Activated T-cell treated with anti-CD3 and anti-CD28 coated beads, Interleukin-2, amount 50 U/mL, for 4 hours (primary cell): ENCODE measurements around the gene ZBTB46. TPM values are rescaled to one million over a fixed set of nuclear protein-coding genes. Genes with fewer than 3 reads are reported as not detected.
"Not testable (repeated sequence)": the region's sequence is repeated elsewhere in the genome, so short reads cannot be mapped to it uniquely, and the experiment has no call there.

ENCODE experiments used
- ATAC-seq, 2 donors: fragments of 200-7000 bp; cut with Tn5 transposase; one replicate each; pipeline ENCODE4 v1.10.0; 2021
- DNase-seq: peaks from one replicate; pipeline ENCODE4 v3.0.0-alpha.2; 2020
- H3K27me3 Mint-ChIP-seq: one replicate; pipeline ENCODE4 v1.8.0; 2021; ENCODE audit warnings: low read depth, mixed read lengths
- H3K36me3 Mint-ChIP-seq: one replicate; pipeline ENCODE4 v1.8.0; 2022; ENCODE audit warnings: mixed read lengths; ENCODE audit not compliant: insufficient read depth
- H3K4me1 Mint-ChIP-seq: one replicate; pipeline ENCODE4 v1.8.0; 2021; ENCODE audit warnings: low read depth, mixed read lengths
- H3K4me3 Mint-ChIP-seq: one replicate; pipeline ENCODE4 v1.8.0; 2021; ENCODE audit warnings: mild to moderate bottlenecking, moderate library complexity, mixed read lengths
- H3K9me3 Mint-ChIP-seq: one replicate; pipeline ENCODE4 v1.8.0; 2021; ENCODE audit warnings: mixed read lengths
- total RNA-seq, 3 donors: library from RNA; stranded (reverse); gene quantifications; one replicate each; pipeline ENCODE4 v1.2.1, GENCODE V29; 2021

The ZBTB46 gene, protein sequence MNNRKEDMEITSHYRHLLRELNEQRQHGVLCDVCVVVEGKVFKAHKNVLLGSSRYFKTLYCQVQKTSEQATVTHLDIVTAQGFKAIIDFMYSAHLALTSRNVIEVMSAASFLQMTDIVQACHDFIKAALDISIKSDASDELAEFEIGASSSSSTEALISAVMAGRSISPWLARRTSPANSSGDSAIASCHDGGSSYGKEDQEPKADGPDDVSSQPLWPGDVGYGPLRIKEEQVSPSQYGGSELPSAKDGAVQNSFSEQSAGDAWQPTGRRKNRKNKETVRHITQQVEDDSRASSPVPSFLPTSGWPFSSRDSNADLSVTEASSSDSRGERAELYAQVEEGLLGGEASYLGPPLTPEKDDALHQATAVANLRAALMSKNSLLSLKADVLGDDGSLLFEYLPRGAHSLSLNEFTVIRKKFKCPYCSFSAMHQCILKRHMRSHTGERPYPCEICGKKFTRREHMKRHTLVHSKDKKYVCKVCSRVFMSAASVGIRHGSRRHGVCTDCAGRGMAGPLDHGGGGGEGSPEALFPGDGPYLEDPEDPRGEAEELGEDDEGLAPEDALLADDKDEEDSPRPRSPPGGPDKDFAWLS
- total RNA-seq, result 1 to 10 TPM in 2 of 3 donors, under 1 TPM in 1; 0.89 to 3.8 (median 2.2) TPM

- Mint-ChIP-seq H3K27me3 (peaks cover 44% of the 10 kb centered on the region), H3K4me3 (peak within 1 kb of the TSS; percentile 86), H3K36me3 (no peaks in the 10 kb centered on the region), H3K9me3 (no peaks in the 10 kb centered on the region), H3K4me1 (peaks cover 13% of the 10 kb centered on the region)
- ATAC-seq (peak; percentile 26 to 32), DNase-seq (no peak)
These were observed at the start of gene ZBTB46 for GRCh38 chr20:63830841-63831588. ZBTB46 (minus strand) TSS chr20:63831264; CDS start chr20:63790757, 40,507 bp downstream.

DNA sequence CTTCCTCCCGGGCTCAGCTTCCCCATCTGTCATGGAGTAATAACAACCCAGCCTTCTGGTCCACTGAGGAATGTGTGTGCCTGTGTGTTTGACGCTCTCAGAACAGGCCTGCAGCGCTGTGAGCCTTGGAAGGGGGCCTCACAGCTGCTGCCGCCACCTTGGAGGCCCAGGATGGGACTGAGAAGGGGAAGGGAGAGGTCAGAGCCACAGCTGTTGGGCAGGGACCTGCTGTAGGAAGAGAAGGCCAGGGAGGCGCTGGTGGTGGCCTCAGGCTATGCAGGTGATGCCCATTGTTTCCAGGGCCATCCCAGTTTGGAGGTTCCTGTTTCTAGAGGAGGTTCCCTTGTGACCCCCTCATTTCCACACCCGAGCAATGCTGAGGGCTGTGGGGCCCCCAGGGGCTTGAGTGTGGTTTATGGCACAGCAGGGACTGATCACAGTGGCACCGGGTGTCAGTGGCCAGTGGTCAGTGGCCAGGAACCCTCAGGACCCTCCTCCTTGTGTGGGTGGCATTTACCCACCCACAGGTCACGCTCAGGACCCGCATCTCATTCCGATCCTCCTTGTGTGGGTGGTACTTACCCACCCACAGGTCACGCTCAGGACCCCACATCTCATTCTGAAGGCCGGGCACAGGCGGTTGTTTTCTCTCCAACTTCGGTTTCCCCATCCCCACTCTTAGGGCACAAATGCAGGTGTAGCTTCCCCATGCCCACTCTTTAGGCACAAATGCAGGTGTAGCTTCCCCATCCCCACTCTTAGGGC lies 48.0 kb upstream of the ZBTB46 start:
- no peak for DNase-seq
- no peak overlapping the region for H3K4me3 Mint-ChIP-seq
- H3K27me3 Mint-ChIP-seq, result no peaks in the 10 kb centered on the region
- ATAC-seq, result no peak
- H3K9me3 Mint-ChIP-seq, result no peaks in the 10 kb centered on the region
- peaks cover 21% of the 10 kb centered on the region for H3K36me3 Mint-ChIP-seq
- H3K4me1 Mint-ChIP-seq, result no peaks in the 10 kb centered on the region

DNA sequence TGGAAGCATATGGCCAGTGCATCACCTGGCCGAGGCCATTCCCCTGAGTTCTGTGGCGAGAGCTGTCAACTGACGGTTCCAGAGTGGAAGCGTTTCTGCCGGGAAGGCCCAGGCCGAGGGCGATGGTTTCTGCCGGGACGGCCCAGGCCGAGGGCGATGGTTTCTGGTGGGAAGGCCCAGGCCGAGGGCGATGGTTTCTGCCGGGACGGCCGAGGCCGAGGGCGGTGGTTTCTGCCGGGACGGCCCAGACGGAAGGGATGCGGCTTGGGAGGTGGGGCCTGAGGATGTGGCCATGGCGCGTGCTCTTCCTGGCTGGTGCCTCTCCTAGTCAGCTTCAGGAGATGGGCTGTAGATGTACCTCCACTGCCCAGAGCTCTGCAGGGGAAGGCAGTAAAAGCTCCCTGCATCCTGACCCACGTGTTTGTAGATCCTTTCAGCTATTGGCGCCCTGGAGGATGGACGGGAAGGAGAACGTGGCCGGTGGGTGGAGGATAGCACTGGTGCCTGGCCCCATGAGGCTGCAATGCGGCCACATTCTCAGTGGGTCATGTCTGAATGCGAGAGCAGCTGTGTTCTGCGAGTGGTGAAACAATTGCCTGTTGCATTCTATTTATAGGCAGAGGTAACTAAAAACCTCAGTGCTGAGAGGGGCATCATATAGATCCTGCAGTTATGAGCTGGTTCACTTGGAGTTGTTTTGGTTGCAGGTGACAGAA lies 46.8 kb upstream of the ZBTB46 start:
- Mint-ChIP-seq H3K9me3 (no peaks in the 10 kb centered on the region), H3K4me3 (no peak overlapping the region), H3K36me3 (peaks cover 23% of the 10 kb centered on the region), H3K4me1 (peaks cover 8% of the 10 kb centered on the region), H3K27me3 (no peaks in the 10 kb centered on the region)
- DNase-seq (no peak), ATAC-seq (no peak)

DNA sequence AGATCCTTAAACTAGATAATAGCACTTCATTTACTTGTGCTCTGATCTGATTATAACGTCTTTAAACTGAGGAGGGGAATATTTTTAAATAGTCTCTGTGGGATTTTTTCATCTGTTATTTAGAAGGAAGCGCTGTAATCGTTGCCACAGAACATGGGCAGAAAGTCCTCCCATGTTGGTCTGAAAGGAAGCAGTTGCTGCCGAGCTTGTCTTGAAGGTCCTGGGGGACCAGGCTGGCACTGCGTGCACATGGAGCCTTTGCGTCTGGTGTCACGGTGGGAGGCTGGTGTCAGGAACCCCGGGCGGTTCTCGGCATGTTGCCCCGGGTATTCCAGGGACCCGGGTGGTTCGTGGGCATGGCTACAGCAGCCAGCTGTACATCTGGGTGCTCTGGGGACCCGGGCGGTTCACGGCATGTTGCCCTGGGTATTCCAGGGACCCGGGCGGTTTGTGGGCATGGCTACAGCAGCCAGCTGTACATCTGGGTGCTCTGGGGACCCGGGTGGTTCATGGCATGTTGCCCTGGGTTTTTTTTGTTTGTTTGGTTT lies 45.5 kb upstream of the ZBTB46 start:
- H3K36me3 Mint-ChIP-seq, result peaks cover 25% of the 10 kb centered on the region
- H3K9me3 Mint-ChIP-seq, result no peaks in the 10 kb centered on the region
- no peaks in the 10 kb centered on the region for H3K27me3 Mint-ChIP-seq
- peaks cover 11% of the 10 kb centered on the region for H3K4me1 Mint-ChIP-seq
- ATAC-seq, result no peak
- H3K4me3 Mint-ChIP-seq, result no peak overlapping the region
- DNase-seq, result no peak

DNA sequence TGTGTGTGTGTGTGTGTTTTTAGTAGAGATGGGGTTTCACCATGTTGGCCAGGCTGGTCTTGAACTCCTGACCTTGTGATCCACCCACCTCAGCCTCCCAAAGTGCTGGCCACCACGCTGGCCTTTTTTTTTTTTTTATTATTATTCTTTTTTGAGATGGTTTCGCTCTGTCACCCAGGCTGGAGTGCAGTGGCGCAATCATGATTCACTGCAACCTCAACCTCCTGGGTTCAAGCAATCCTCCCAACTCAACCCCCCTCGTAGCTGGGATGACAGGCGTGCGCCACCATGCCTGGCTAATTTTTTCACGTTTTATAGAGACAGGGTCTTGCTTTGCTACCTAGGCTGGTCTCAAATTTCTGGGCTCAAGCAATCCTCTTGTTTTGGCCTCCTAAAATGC lies 43.2 kb upstream of the ZBTB46 start:
- H3K4me1 Mint-ChIP-seq, result peaks cover 11% of the 10 kb centered on the region
- not testable (repeated sequence) for H3K27me3 Mint-ChIP-seq

GRCh38 chr20:63873477-63873971 lies 42.5 kb upstream of the ZBTB46 start:
- peaks cover 11% of the 10 kb centered on the region for H3K4me1 Mint-ChIP-seq
- no peak for DNase-seq
- ATAC-seq, result peak; percentile 97 to 99
- H3K9me3 Mint-ChIP-seq, result no peaks in the 10 kb centered on the region
- H3K36me3 Mint-ChIP-seq, result peaks cover 28% of the 10 kb centered on the region
- H3K4me3 Mint-ChIP-seq, result peak overlapping the region; percentile 45
- H3K27me3 Mint-ChIP-seq, result no peaks in the 10 kb centered on the region

More for the DNA sequence above, 43.2 kb upstream of the ZBTB46 start:
- peaks cover 28% of the 10 kb centered on the region for H3K36me3 Mint-ChIP-seq
- H3K9me3 Mint-ChIP-seq, ATAC-seq, H3K4me3 Mint-ChIP-seq, DNase-seq: not testable (repeated sequence)

- DNase-seq, result no peak
These were observed 37.2 kb upstream of the ZBTB46 start for GRCh38 chr20:63868264-63868663.

GRCh38 chr20:63867042-63867441 lies 36.0 kb upstream of the ZBTB46 start:
- Mint-ChIP-seq H3K4me1 (peaks cover 23% of the 10 kb centered on the region), H3K4me3 (peak overlapping the region; percentile 88), H3K36me3 (peaks cover 16% of the 10 kb centered on the region)
- not testable (repeated sequence) for DNase-seq, H3K27me3 Mint-ChIP-seq, H3K9me3 Mint-ChIP-seq, ATAC-seq

More at GRCh38 chr20:63868264-63868663, 37.2 kb upstream of the ZBTB46 start:
- Mint-ChIP-seq H3K4me1 (peaks cover 26% of the 10 kb centered on the region), H3K36me3 (peaks cover 15% of the 10 kb centered on the region), H3K9me3 (no peaks in the 10 kb centered on the region), H3K4me3 (no peak overlapping the region), H3K27me3 (no peaks in the 10 kb centered on the region)
- ATAC-seq, result no peak

DNA sequence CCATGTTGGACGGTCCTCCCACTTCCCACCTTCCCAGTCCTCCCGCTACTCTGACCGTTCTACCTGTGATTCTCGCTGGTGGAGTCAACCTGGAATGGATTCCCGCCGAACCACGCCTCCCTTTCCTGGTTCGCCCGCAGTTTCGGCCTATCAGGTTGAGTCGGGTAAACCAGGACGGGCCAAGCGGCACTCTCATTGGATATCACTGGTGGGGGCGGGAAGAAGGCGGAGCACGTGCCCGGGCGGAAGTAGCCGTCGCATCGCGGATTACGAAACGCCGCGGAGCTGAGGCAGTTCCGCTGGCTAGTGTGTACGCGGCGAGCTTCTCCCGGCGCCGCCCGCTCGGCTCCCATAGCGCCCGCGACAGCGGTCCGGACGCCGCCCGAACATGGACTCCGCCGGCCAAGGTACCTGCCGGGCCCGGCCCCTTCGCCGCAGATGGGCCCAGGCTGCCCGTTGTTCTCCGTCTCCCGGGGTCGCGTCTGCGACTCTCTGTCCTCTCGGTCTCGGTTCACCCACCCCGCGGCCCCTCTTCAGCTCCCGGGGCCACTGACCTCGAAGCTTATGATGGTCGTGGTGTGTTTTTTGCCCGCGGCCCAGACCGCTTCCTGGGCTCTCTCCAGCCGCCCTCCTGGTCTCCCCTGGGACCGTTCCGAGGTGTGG lies 34.0 kb upstream of the ZBTB46 start, which contains the start of gene TPD52L2:
Gene TPD52L2 (plus strand): TSS at position 293 of the 663 bp plus-strand sequence. CDS start 96 bp downstream, at position 389.
- Mint-ChIP-seq H3K9me3 (no peaks in the 10 kb centered on the region), H3K4me1 (peaks cover 23% of the 10 kb centered on the region), H3K36me3 (peaks cover 20% of the 10 kb centered on the region), H3K27me3 (no peaks in the 10 kb centered on the region), H3K4me3 (peak within 1 kb of the TSS; percentile 88)
- ATAC-seq (peak; percentile 85 to 88), DNase-seq (peak; percentile 96)

DNA sequence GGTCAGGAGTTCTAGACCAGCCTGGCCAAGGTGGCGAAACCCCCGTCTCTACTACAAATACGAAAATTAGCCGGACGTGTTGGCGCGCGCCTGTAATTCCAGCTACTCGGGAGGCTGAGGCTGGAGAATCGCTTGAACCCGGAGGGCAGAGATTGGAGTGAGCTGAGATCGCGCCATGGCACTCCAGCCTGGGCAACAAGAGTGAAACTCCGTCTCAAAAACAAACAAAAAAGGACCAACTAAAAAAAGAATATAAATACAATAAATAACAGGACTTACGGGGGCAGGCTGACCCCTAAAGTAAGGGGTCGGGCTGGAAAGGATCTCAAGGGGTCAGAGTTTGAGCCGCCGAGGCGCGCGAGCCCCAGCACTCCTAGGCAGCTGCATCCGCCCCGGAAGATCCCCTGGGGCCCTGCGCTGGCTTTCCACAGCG lies 33.5 kb upstream of the ZBTB46 start:
- ATAC-seq, result no peak
- no peaks in the 10 kb centered on the region for H3K27me3 Mint-ChIP-seq
- peaks cover 23% of the 10 kb centered on the region for H3K4me1 Mint-ChIP-seq
- H3K36me3 Mint-ChIP-seq, result peaks cover 19% of the 10 kb centered on the region
- DNase-seq, result no peak
- peak overlapping the region; percentile 88 for H3K4me3 Mint-ChIP-seq
- H3K9me3 Mint-ChIP-seq, result no peaks in the 10 kb centered on the region

DNA sequence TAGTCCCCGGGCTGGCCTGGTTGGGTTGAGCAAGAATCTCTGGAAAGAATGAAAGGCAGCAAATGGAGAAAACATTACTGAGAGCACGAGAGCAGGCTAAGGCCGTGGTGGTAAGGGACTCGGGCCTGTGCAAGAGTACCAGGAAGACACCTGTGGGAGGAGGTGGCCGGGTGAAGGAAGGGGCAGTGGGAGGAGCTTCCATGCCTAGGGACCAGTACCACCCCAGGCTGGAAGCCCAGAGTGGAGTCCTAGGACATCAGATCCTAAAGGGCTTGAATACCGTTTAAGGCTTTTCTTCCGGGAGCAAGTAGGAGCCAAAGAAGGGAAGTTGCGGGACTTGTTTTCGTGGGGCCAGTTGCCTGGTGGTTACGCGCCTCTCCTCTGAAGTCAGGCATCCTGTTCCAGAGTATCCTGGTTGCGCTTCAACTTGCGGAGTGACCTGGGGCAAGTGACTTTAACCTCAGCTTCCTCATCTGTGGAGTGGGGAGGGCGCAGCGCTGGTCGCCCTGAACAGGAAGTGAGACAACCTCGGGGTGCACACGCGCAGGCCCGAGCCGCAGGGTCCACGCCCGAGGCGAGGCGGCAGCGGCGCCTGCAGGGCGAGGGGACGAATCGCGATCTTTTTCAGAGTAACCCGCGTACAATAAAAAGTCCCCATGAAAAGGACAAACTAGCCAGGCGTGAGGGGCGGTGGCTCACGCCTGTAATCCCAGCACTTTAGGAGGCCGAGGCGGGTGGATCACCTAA lies 32.9 kb upstream of the ZBTB46 start:
- H3K36me3 Mint-ChIP-seq, result peaks cover 17% of the 10 kb centered on the region
- H3K4me3 Mint-ChIP-seq, result peak overlapping the region; percentile 88
- peak; percentile 69 for ATAC-seq
- DNase-seq, result peak; percentile 70
- no peaks in the 10 kb centered on the region for H3K9me3 Mint-ChIP-seq
- H3K27me3 Mint-ChIP-seq, result no peaks in the 10 kb centered on the region
- H3K4me1 Mint-ChIP-seq, result peaks cover 25% of the 10 kb centered on the region
